ENCODE results near the gene PRODH. TPM values are rescaled to one million over a fixed set of nuclear protein-coding genes. Genes with fewer than 3 reads are reported as not detected.
"Not testable (repeated sequence)": the region's sequence is repeated elsewhere in the genome, so short reads cannot be mapped to it uniquely, and the experiment has no call there.

PRODH gene
- polyA plus RNA-seq, 2 donors, result 6.9 to 13.5 TPM

GRCh38 chr22:18915550-18915949 is 20.5 kb downstream of the PRODH start:
- not testable (repeated sequence) for H3K4me3 ChIP-seq (ENCODE audit: low read depth in 1 of 2, low read length in 2 of 2); H3K9me3 ChIP-seq (ENCODE audit: control insufficient read depth in 2 of 2, insufficient read depth in 1 of 2, low read depth in 1 of 2, low read length in 1 of 2); H3K36me3 ChIP-seq (ENCODE audit: control insufficient read depth in 2 of 2, insufficient read depth in 2 of 2, low read length in 1 of 2); H3K4me1 ChIP-seq (ENCODE audit: control insufficient read depth in 2 of 2, insufficient read depth in 2 of 2, low read length in 1 of 2); H3K27ac ChIP-seq (ENCODE audit: low read depth in 2 of 2, low read length in 1 of 2); H3K27me3 ChIP-seq (ENCODE audit: control insufficient read depth in 1 of 2, insufficient read depth in 2 of 2, low read length in 2 of 2)
- WGBS, 2 donors, result no CpG with 5 or more reads among the region's 9 CpGs

- not testable (repeated sequence) for H3K4me3 ChIP-seq (ENCODE audit: low read depth in 1 of 2, low read length in 2 of 2); H3K4me1 ChIP-seq (ENCODE audit: control insufficient read depth in 2 of 2, insufficient read depth in 2 of 2, low read length in 1 of 2); H3K27me3 ChIP-seq (ENCODE audit: control insufficient read depth in 1 of 2, insufficient read depth in 2 of 2, low read length in 2 of 2); H3K27ac ChIP-seq (ENCODE audit: low read depth in 2 of 2, low read length in 1 of 2); H3K36me3 ChIP-seq (ENCODE audit: control insufficient read depth in 2 of 2, insufficient read depth in 2 of 2, low read length in 1 of 2); H3K9me3 ChIP-seq (ENCODE audit: control insufficient read depth in 2 of 2, insufficient read depth in 1 of 2, low read depth in 1 of 2, low read length in 1 of 2)
- WGBS, 2 donors, result no CpG with 5 or more reads among the region's 10 CpGs
Observed at GRCh38 chr22:18914558-18914957, 21.5 kb downstream of the PRODH start.

- H3K27ac ChIP-seq (ENCODE audit: low read depth in 2 of 2, low read length in 1 of 2); H3K4me1 ChIP-seq (ENCODE audit: control insufficient read depth in 2 of 2, insufficient read depth in 2 of 2, low read length in 1 of 2); H3K36me3 ChIP-seq (ENCODE audit: control insufficient read depth in 2 of 2, insufficient read depth in 2 of 2, low read length in 1 of 2); H3K4me3 ChIP-seq (ENCODE audit: low read depth in 1 of 2, low read length in 2 of 2); H3K9me3 ChIP-seq (ENCODE audit: control insufficient read depth in 2 of 2, insufficient read depth in 1 of 2, low read depth in 1 of 2, low read length in 1 of 2); H3K27me3 ChIP-seq (ENCODE audit: control insufficient read depth in 1 of 2, insufficient read depth in 2 of 2, low read length in 2 of 2): not testable (repeated sequence)
- no CpG with 5 or more reads among the region's 10 CpGs for WGBS, 2 donors
Observed at GRCh38 chr22:18912264-18912946, 23.7 kb downstream of the PRODH start.

- not testable (repeated sequence) for H3K9me3 ChIP-seq (ENCODE audit: control insufficient read depth in 2 of 2, insufficient read depth in 1 of 2, low read depth in 1 of 2, low read length in 1 of 2); H3K4me1 ChIP-seq (ENCODE audit: control insufficient read depth in 2 of 2, insufficient read depth in 2 of 2, low read length in 1 of 2); H3K4me3 ChIP-seq (ENCODE audit: low read depth in 1 of 2, low read length in 2 of 2); H3K27me3 ChIP-seq (ENCODE audit: control insufficient read depth in 1 of 2, insufficient read depth in 2 of 2, low read length in 2 of 2); H3K36me3 ChIP-seq (ENCODE audit: control insufficient read depth in 2 of 2, insufficient read depth in 2 of 2, low read length in 1 of 2); H3K27ac ChIP-seq (ENCODE audit: low read depth in 2 of 2, low read length in 1 of 2)
- no CpG with 5 or more reads among the region's 2 CpGs for WGBS, 2 donors
Observed at GRCh38 chr22:18911535-18911934, 24.6 kb downstream of the PRODH start.

- H3K4me1 ChIP-seq (ENCODE audit: control insufficient read depth in 2 of 2, insufficient read depth in 2 of 2, low read length in 1 of 2), result no peaks in the 10 kb centered on the region
- WGBS, 2 donors, result 97% methylated on average over 3 of the region's 5 CpGs; no CpG with 5 or more reads in 1 of the 2 donors
- no peaks in the 10 kb centered on the region for H3K27me3 ChIP-seq (ENCODE audit: control insufficient read depth in 1 of 2, insufficient read depth in 2 of 2, low read length in 2 of 2)
- H3K4me3 ChIP-seq (ENCODE audit: low read depth in 1 of 2, low read length in 2 of 2), result no peak overlapping the region
- H3K27ac ChIP-seq (ENCODE audit: low read depth in 2 of 2, low read length in 1 of 2), result no peak overlapping the region
- H3K36me3 ChIP-seq (ENCODE audit: control insufficient read depth in 2 of 2, insufficient read depth in 2 of 2, low read length in 1 of 2), result no peaks in the 10 kb centered on the region
- H3K9me3 ChIP-seq (ENCODE audit: control insufficient read depth in 2 of 2, insufficient read depth in 1 of 2, low read depth in 1 of 2, low read length in 1 of 2), result no peaks in the 10 kb centered on the region
Observed at GRCh38 chr22:18909556-18909955, 26.5 kb downstream of the PRODH start.

GRCh38 chr22:18906896-18907295 is 29.2 kb downstream of the PRODH start:
- Histone ChIP-seq H3K4me3 (ENCODE audit: low read depth in 1 of 2, low read length in 2 of 2) (no peak overlapping the region), H3K27ac (ENCODE audit: low read depth in 2 of 2, low read length in 1 of 2) (no peak overlapping the region), H3K4me1 (ENCODE audit: control insufficient read depth in 2 of 2, insufficient read depth in 2 of 2, low read length in 1 of 2) (no peaks in the 10 kb centered on the region), H3K27me3 (ENCODE audit: control insufficient read depth in 1 of 2, insufficient read depth in 2 of 2, low read length in 2 of 2) (no peaks in the 10 kb centered on the region), H3K36me3 (ENCODE audit: control insufficient read depth in 2 of 2, insufficient read depth in 2 of 2, low read length in 1 of 2) (no peaks in the 10 kb centered on the region), H3K9me3 (ENCODE audit: control insufficient read depth in 2 of 2, insufficient read depth in 1 of 2, low read depth in 1 of 2, low read length in 1 of 2) (no peaks in the 10 kb centered on the region)
- WGBS, 2 donors, result 60 to 61% methylated on average over 2 to 6 of the region's 13 CpGs

GRCh38 chr22:18906410-18906745 is 29.7 kb downstream of the PRODH start:
- H3K27me3 ChIP-seq (ENCODE audit: control insufficient read depth in 1 of 2, insufficient read depth in 2 of 2, low read length in 2 of 2); H3K36me3 ChIP-seq (ENCODE audit: control insufficient read depth in 2 of 2, insufficient read depth in 2 of 2, low read length in 1 of 2): not testable (repeated sequence)

GRCh38 chr22:18905540-18906409 is 30.3 kb downstream of the PRODH start, which contains the start of gene DGCR6:
TSS of gene DGCR6 (plus strand) at chr22:18906320. CDS start at chr22:18906375, 55 bp downstream.
- 11% methylated on average over 9 of the region's 77 CpGs; no CpG with 5 or more reads in 1 of the 2 donors for WGBS, 2 donors
- Histone ChIP-seq H3K36me3 (ENCODE audit: control insufficient read depth in 2 of 2, insufficient read depth in 2 of 2, low read length in 1 of 2) (no peaks in the 10 kb centered on the region), H3K4me1 (ENCODE audit: control insufficient read depth in 2 of 2, insufficient read depth in 2 of 2, low read length in 1 of 2) (no peaks in the 10 kb centered on the region)

More at GRCh38 chr22:18906410-18906745, 29.7 kb downstream of the PRODH start:
- H3K9me3 ChIP-seq (ENCODE audit: control insufficient read depth in 2 of 2, insufficient read depth in 1 of 2, low read depth in 1 of 2, low read length in 1 of 2); H3K4me1 ChIP-seq (ENCODE audit: control insufficient read depth in 2 of 2, insufficient read depth in 2 of 2, low read length in 1 of 2); H3K4me3 ChIP-seq (ENCODE audit: low read depth in 1 of 2, low read length in 2 of 2); H3K27ac ChIP-seq (ENCODE audit: low read depth in 2 of 2, low read length in 1 of 2): not testable (repeated sequence)
- no CpG with 5 or more reads among the region's 36 CpGs for WGBS, 2 donors

GRCh38 chr22:18896037-18896657 is 39.9 kb downstream of the PRODH start:
- 87% methylated on average over 6 of the region's 7 CpGs for WGBS, 2 donors
- not testable (repeated sequence) for H3K9me3 ChIP-seq (ENCODE audit: control insufficient read depth in 2 of 2, insufficient read depth in 1 of 2, low read depth in 1 of 2, low read length in 1 of 2); H3K36me3 ChIP-seq (ENCODE audit: control insufficient read depth in 2 of 2, insufficient read depth in 2 of 2, low read length in 1 of 2); H3K4me1 ChIP-seq (ENCODE audit: control insufficient read depth in 2 of 2, insufficient read depth in 2 of 2, low read length in 1 of 2); H3K27me3 ChIP-seq (ENCODE audit: control insufficient read depth in 1 of 2, insufficient read depth in 2 of 2, low read length in 2 of 2); H3K4me3 ChIP-seq (ENCODE audit: low read depth in 1 of 2, low read length in 2 of 2); H3K27ac ChIP-seq (ENCODE audit: low read depth in 2 of 2, low read length in 1 of 2)

More at GRCh38 chr22:18905540-18906409, 30.3 kb downstream of the PRODH start, which contains the start of gene DGCR6:
- Histone ChIP-seq H3K9me3 (ENCODE audit: control insufficient read depth in 2 of 2, insufficient read depth in 1 of 2, low read depth in 1 of 2, low read length in 1 of 2) (no peaks in the 10 kb centered on the region), H3K27ac (ENCODE audit: low read depth in 2 of 2, low read length in 1 of 2) (no peak within 1 kb of the TSS), H3K4me3 (ENCODE audit: low read depth in 1 of 2, low read length in 2 of 2) (no peak within 1 kb of the TSS), H3K27me3 (ENCODE audit: control insufficient read depth in 1 of 2, insufficient read depth in 2 of 2, low read length in 2 of 2) (no peaks in the 10 kb centered on the region)

All from esophagus (tissue), 2 donors.